ENCODE data around the gene MAN1C1. TPM values are rescaled to one million over a fixed set of nuclear protein-coding genes. Genes with fewer than 3 reads are reported as not detected.

MAN1C1 gene
- total RNA-seq, 2 donors from 2014 or later: 2.2 to 4.3 TPM

DNA sequence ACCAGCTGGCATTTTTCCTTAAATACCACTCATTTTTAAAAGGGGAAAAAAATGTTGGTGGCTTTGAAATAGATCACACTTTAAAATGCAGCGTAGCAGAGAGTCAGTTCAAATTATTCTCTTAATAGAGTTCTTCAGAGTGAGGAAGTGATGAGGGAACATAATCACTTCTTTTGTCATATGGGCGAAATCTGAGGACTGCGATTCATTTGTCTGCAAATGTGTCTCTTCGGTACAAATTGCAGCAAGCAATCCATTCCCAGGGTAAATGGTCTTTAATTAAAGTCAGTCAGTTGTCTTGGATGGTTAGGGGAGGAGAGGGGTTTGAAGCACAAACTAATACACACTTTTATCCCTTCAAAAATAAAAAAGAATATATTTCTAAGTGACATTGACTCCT is 97.4 kb downstream of the MAN1C1 start:
- H3K4me3 Mint-ChIP-seq: no peak overlapping the region

DNA sequence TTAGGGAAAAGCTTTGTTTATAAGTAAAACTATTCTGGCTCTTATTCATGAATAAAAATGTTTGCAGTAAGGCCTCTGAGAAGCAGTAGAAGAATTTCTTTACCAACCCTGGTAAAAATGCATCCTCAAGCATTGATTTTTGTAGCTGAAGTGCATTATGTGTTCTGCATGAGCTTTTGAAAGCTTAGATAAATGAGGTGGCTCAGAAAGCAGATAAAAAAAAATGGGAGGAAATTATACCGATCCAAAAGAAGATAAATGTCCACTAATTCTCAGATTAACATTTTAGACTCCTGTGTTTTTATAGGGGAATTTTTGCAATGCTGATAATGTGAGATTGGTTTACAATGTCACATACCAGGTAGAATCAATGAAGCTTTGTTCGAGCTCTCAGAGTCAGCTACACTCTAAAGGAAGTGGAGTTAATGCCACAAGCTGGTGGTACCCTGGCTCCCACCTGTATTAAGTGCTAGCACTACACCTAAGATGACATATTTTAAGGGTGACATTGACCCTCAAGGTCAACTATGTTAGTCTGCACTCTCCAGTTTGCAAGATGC is 97.9 kb downstream of the MAN1C1 start:
- no peak overlapping the region for H3K4me3 Mint-ChIP-seq
- H3K27me3 ChIP-seq (ENCODE audit: control insufficient read depth, insufficient read depth, low read length, poor library complexity, severe bottlenecking): no peaks in the 10 kb centered on the region
- no peak overlapping the region for H3K27ac ChIP-seq (ENCODE audit: low read depth, low read length)
- TF ChIP-seq CTCF (conservative IDR thresholded peaks at IDR 0.05): no peak
- no peaks in the 10 kb centered on the region for H3K36me3 Mint-ChIP-seq (ENCODE audit: low read depth)
- no peaks in the 10 kb centered on the region for H3K4me1 ChIP-seq (ENCODE audit: control insufficient read depth, insufficient read depth, low read length)
- no peaks in the 10 kb centered on the region for H3K9me3 ChIP-seq (ENCODE audit: control insufficient read depth, low read length)
- H3K4me3 ChIP-seq (ENCODE audit: low read length): no peak overlapping the region
- 94 to 97% methylated on average over 2 of the region's 2 CpGs for WGBS, 2 experiments (ENCODE audit: insufficient coverage in 1 of 2, insufficient read length in 1 of 2)
- no peak for DNase-seq
- H3K27ac Mint-ChIP-seq: no peak overlapping the region
- H3K4me1 Mint-ChIP-seq: peaks cover 2% of the 10 kb centered on the region
- H3K9me3 Mint-ChIP-seq: peaks cover 3% of the 10 kb centered on the region
- no peaks in the 10 kb centered on the region for H3K36me3 ChIP-seq (ENCODE audit: control insufficient read depth, insufficient read depth, low read length)
- no peak overlapping the region for H3K9ac ChIP-seq (ENCODE audit: extremely low read depth, low read length, poor library complexity, severe bottlenecking)
- H3K27me3 Mint-ChIP-seq (ENCODE audit: insufficient read depth): no peaks in the 10 kb centered on the region

More for the DNA sequence above, 97.4 kb downstream of the MAN1C1 start:
- H3K36me3 Mint-ChIP-seq (ENCODE audit: low read depth): no peaks in the 10 kb centered on the region
- H3K27ac Mint-ChIP-seq: no peak overlapping the region
- H3K9ac ChIP-seq (ENCODE audit: extremely low read depth, low read length, poor library complexity, severe bottlenecking): no peak overlapping the region
- H3K4me1 ChIP-seq (ENCODE audit: control insufficient read depth, insufficient read depth, low read length): peaks cover under 1% of the 10 kb centered on the region
- H3K27ac ChIP-seq (ENCODE audit: low read depth, low read length): no peak overlapping the region
- DNase-seq: no peak
- 94 to 96% methylated on average over 3 to 4 of the region's 4 CpGs for WGBS, 2 experiments (ENCODE audit: insufficient coverage in 1 of 2, insufficient read length in 1 of 2)
- no peaks in the 10 kb centered on the region for H3K36me3 ChIP-seq (ENCODE audit: control insufficient read depth, insufficient read depth, low read length)
- no peak for TF ChIP-seq CTCF (conservative IDR thresholded peaks at IDR 0.05)
- no peaks in the 10 kb centered on the region for H3K27me3 Mint-ChIP-seq (ENCODE audit: insufficient read depth)
- H3K27me3 ChIP-seq (ENCODE audit: control insufficient read depth, insufficient read depth, low read length, poor library complexity, severe bottlenecking): no peaks in the 10 kb centered on the region
- H3K4me1 Mint-ChIP-seq: peaks cover 4% of the 10 kb centered on the region
- H3K9me3 ChIP-seq (ENCODE audit: control insufficient read depth, low read length): no peaks in the 10 kb centered on the region
- no peak overlapping the region for H3K4me3 ChIP-seq (ENCODE audit: low read length)
- peaks cover 3% of the 10 kb centered on the region for H3K9me3 Mint-ChIP-seq

GRCh38 chr1:25715888-25716287 is 99.3 kb downstream of the MAN1C1 start:
- Histone ChIP-seq H3K4me3 (ENCODE audit: low read length) (no peak overlapping the region), H3K9me3 (ENCODE audit: control insufficient read depth, low read length) (no peaks in the 10 kb centered on the region), H3K27ac (ENCODE audit: low read depth, low read length) (no peak overlapping the region), H3K36me3 (ENCODE audit: control insufficient read depth, insufficient read depth, low read length) (no peaks in the 10 kb centered on the region), H3K9ac (ENCODE audit: extremely low read depth, low read length, poor library complexity, severe bottlenecking) (no peak overlapping the region), H3K27me3 (ENCODE audit: control insufficient read depth, insufficient read depth, low read length, poor library complexity, severe bottlenecking) (no peaks in the 10 kb centered on the region), H3K4me1 (ENCODE audit: control insufficient read depth, insufficient read depth, low read length) (no peaks in the 10 kb centered on the region)
- Mint-ChIP-seq H3K4me1 (peaks cover 2% of the 10 kb centered on the region), H3K36me3 (ENCODE audit: low read depth) (no peaks in the 10 kb centered on the region), H3K27me3 (ENCODE audit: insufficient read depth) (no peaks in the 10 kb centered on the region), H3K27ac (no peak overlapping the region), H3K4me3 (no peak overlapping the region), H3K9me3 (peaks cover 3% of the 10 kb centered on the region)
- WGBS, 2 experiments (ENCODE audit: insufficient coverage in 1 of 2, insufficient read length in 1 of 2): 83 to 89% methylated on average over 3 to 5 of the region's 5 CpGs
- no peak for TF ChIP-seq CTCF (conservative IDR thresholded peaks at IDR 0.05)
- DNase-seq: no peak
